Right renal pelvis (tissue), 4 donors: Measurements from ENCODE around the gene RASGEF1C. TPM values are rescaled to one million over a fixed set of nuclear protein-coding genes. Genes with fewer than 3 reads are reported as not detected.
"Not testable (repeated sequence)": the region's sequence is repeated elsewhere in the genome, so short reads cannot be mapped to it uniquely, and the experiment has no call there.

Experiments
- DNase-seq, 4 donors: peaks; one replicate each; pipeline ENCODE4 v3.0.0-alpha.2; 2013; ENCODE audit warnings: low read depth in 4 of 4, low spot score in 3 of 4, missing footprints in 1 of 4
- polyA plus RNA-seq, 4 donors: library from polyadenylated mRNA; unstranded; fragments of 120-200 nt; gene quantifications; one replicate each; pipeline ENCODE4 v1.2.1, GENCODE V29; 2013; ENCODE audit not compliant: insufficient read length in 4 of 4

Gene RASGEF1C
- polyA plus RNA-seq, 4 donors = 0.55 to 1.1 (median 0.88) TPM

DNA sequence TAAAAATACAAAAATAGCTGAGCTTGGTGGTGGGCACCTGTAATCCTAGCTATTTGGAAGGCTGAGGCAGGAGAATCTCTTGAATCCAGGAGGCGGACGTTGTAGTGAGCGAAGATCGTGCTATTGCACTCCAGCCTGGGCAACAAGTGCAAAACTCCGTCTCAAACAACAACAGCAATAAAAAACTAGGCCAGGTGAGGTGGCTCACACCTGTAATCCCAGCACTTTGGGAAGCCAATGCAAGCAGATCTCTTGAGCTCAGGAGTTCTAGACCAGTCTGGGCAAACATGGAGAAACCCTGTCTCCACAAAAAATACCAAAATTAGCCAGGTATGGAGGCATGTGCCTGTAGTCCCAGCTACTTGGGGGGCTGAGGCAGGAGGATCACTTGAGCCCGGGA, 84.3 kb downstream of the RASGEF1C start:
- not testable (repeated sequence) for DNase-seq

- no peak for DNase-seq
These were observed 86.1 kb downstream of the RASGEF1C start for GRCh38 chr5:180122875-180123274.

- no peak for DNase-seq
These were observed 87.1 kb downstream of the RASGEF1C start for GRCh38 chr5:180121826-180122413.

- DNase-seq = no peak
These were observed 88.5 kb downstream of the RASGEF1C start for GRCh38 chr5:180120237-180121101.

DNA sequence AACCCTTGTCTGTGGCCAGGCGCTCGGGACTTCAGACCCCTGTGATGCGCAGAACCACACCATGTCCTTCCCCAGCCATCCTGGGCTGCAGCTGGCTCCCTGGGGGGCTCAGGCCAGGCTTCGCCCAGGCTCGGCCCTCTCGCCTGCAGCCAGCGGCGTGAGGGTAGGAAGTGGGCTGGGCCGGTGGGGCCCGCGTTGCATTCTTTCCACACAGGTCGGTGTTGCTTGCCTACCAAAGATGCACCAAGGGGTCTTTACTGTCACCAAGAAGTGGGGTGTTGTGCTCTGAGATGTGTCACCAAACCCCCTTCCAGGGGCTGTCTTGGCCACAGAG, 89.1 kb downstream of the RASGEF1C start:
- DNase-seq = no peak

DNA sequence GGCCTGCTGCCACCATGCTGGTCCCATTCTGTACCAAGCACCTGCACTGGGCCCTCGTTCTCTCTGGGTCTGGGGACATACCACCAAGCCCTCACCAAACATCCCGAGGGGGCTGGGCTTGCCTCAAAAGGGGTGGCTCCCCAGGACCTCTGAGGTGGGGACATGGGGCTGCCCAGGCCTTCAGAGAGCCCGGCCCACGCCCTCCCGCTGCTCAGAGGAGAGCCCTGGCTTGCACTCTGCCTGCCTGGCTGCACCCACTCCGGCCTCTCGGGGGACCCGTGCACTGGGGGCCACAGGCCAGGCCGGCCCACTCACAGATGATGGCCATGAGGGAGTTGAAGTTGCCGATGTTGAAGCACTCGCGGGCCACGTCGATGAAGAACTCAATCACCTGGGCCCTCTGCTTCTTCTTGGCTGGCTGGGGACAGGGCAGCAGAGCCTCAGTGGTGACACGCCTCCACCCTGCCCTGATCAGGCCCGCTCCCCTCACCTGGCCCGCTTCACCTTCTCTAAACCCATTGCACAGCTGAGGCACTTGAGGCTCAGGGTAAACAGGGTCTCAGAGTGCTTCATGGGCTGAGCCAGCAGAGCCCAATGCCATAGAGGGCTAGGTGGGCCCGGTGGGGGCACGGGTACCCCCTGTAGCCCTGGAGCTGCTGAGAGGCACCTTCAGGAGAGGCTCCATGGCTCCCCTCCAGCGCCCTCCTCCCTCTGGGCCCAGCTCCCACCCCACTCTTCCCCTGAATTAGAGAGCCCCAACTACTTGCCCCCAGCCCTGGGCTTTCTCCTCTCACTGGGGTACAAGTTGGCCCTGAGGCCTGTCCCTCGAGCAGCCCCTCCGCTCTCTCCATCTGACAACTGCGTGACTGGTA, 89.7 kb downstream of the RASGEF1C start:
- DNase-seq = no peak

GRCh38 chr5:180118391-180118791, 90.6 kb downstream of the RASGEF1C start:
- DNase-seq = no peak

- no peak for DNase-seq
These were observed 91.8 kb downstream of the RASGEF1C start for GRCh38 chr5:180117000-180117725.

DNA sequence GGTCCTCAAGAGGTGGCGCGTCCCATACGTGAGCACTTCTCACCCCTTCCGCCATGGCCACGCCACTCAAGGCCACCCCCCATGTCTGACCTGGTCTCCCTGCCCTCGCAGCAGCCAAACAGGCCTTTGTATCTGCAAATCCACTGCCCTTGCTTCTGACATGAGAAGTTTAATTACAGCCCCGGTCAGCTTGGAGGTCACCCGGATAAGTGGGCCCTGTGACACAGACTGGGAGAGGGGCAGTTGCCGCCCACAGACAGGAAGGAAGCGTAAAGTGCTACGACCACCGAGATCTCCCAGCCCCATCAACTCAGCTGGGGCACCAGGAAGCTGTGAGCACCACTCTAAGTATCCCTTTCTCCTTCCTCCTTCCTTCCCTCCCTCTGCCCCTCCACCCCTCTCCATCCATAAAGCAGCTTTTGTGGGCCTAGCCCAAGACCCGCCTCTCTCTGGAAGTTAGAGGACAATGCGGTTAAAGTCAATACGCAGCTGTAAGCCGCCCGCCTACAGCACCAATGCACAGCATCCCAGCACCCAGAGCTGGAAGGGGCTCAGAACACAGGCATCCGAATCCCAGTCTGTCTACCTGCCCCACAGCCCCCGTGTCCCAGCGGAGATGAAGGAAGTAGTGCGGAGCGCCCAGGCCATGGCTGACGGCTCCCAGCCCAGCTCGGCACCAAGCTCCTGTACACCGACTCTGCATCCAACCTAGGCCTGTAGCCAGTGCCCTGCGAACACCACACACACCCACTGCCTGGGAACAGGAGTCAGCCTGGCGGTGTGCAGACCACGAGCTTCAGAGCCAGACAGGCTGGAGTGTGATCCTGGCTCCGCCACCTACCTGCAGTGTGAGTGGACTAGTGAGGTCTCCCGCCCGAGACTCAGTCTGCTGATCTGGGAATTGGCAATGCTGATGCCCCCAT, 92.7 kb downstream of the RASGEF1C start:
- DNase-seq = no peak

DNA sequence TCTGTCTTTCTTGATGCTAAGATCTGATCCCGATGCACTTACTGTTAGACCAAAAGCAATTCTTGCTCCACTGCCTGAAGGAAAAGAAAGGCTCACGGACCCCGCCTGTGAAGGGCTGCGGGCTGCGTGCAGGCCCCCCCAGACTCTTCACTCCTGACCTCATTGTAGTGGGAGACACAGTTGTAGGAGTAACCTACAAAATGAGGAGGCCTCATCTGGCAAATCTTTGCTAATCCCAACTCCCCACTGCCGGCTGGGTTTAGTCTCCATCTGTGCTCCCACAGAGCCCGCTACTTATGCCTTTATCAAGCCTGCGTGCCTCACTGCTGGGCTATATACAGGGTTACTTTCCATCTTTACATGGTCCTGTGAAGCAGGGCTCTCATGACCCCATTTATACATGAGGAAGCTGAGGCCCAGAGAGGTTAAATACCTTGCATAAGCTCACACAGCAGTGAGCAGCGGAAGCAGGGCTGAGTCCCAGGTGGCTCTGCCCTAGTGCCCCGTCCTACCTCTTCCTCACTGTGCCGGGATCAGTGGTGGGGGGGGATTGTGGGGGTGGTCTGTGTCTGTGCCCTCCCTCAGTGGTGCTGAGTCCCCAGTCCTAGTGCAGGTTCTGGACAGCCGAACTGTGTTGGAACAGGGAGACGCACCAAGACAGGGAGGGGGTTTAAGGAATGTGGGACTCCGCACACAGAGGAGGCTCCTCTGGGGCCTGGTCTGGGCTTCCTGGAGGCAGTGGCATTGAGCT, 93.5 kb downstream of the RASGEF1C start:
- DNase-seq = no peak

GRCh38 chr5:180114304-180115003, 94.6 kb downstream of the RASGEF1C start:
- DNase-seq = no peak

DNA sequence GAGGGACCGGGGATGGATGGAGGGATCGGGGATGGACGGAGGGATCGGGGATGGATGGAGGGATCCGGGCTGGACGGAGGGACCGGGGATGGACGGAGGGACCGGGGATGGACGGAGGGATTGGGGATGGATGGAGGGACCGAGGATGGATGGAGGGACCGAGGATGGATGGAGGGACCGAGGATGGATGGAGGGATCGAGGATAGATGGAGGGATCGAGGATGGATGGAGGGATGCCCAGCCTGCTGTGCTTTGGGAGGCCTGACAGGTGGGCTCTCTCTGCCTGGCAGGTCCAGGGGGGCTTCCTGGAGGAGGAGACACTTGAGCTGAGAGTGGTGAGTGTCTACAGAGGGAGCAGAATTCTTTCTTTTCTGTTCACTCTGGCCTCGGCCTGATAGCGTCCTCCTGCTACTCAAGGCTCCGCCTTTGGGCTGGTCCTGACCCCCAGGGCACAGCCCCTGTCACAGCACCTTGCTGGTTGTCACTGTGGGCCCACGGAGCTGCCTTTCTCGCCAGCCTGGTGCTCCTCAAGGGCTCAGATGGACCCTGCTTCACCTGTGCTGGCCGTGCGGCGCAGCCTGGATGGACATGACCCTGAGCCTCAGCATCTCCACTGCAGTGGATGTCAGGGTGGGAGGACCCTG, 95.2 kb downstream of the RASGEF1C start:
- no peak for DNase-seq

DNA sequence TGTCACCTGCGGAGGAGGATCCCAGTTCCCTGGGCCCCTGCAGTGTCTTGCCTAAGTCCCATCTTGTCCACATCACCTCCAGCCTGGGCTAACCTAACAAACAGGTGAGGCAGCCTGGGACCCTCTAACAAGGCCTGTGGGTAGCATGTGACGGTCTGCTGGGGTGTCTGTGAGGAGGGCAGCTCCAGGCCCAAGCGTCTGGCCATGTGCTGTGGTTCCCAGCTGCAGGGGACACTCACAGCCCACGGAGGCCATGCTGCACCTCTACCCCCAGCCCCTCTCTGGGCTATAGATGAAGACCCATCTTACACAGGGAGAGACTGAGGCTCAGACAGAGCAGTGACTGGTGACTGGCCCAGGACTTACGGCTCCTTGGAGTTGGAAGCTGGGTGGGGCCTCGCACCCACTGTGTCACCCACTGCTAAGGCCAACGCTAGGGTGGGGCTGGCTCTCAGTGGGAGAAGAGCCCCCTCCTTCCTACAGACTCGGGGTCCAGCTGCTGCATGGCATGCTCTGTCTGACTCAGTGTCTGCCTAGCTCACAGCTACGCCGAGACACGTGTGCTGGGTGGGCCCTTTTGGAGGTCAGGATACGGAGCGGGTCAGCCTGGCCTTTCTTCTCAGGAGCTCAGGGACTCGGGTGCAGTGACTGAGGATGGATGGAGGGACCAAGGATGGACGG, 96.7 kb downstream of the RASGEF1C start:
- no peak for DNase-seq

DNA sequence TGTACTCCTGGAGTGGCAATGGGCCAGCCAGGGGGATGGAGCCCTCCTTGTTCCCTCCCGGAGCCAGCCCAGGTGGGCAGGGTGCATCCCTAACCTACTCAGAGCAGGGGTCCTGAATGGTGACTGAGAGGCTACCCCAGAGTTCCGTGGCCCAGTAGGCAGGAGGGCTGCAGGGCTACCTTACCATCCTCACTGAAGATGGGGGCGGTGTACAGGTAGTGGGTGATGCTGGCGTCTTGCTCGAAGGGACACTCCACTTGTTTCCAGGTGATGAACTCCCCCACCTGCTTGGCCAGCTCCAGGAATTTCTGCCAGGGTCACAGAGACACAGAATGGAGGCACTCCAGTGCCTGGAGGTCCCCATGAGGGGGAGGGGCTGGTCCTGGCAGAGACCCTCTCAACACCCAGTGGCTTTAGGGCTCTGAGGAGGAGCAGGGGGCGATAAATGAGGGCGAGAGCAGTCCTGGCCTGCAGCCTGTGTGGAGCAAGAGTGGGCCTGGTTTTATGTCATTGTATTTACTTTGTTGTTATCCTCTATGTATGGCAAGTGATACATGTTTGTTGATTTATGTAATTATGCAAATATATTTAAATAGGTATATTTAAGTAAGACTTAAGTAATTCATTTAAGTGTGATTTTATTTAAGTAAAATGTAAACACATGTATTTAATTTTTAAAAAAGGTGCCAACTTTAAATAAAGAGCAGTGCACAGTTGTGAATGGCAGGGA, 97.6 kb downstream of the RASGEF1C start:
- no peak for DNase-seq

GRCh38 chr5:180109920-180110319, 99.1 kb downstream of the RASGEF1C start:
- no peak for DNase-seq

DNA sequence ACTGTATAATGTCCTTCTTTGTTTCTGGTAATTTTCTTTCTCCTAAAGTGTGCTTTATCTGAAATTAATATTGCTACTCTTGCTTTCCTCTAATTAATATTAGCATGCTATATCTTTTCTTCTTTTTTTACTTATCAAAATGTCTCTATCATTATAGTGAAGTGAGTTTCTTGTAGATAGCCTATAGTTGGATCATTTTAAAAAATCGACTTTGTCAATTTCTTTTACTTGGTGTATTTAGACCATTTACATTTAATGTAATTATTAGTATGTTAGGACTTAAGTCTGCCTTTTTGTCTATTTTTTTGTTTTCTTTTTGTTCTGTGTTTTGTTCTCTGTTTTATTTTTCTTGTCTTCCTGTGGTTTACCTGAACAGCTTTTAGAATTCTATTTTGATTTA, 102.0 kb downstream of the RASGEF1C start:
- DNase-seq = no peak
